Fibroblast of lung (primary cell): ENCODE data around the gene PHF2. TPM values are rescaled to one million over a fixed set of nuclear protein-coding genes. Genes with fewer than 3 reads are reported as not detected.

ENCODE experiments used
- DNase-seq, 2 donors: peaks; one replicate each; pipeline versions ENCODE4 v3.0.0 to v3.0.0-alpha.2; 2010; ENCODE audit warnings: low read depth in 2 of 2
- H2AFZ ChIP-seq: 2 replicates; pipeline ENCODE4 v1.5.1; 2012; ENCODE audit warnings: low read length, control low read depth, inconsistent platforms
- H3K27ac ChIP-seq: 2 replicates; pipeline ENCODE4 v1.5.1; 2011; ENCODE audit warnings: low read length, control low read depth; ENCODE audit not compliant: insufficient read depth
- H3K27me3 ChIP-seq: 2 replicates; pipeline ENCODE4 v1.5.1; 2011; ENCODE audit warnings: mild to moderate bottlenecking, low read length; ENCODE audit not compliant: control insufficient read depth, insufficient read depth
- H3K36me3 ChIP-seq: 2 replicates; pipeline ENCODE4 v1.5.1; 2011; ENCODE audit warnings: low read length; ENCODE audit not compliant: control insufficient read depth, insufficient read depth
- H3K4me1 ChIP-seq: 2 replicates; pipeline ENCODE4 v1.5.1; 2011; ENCODE audit warnings: low read length; ENCODE audit not compliant: control insufficient read depth, insufficient read depth; ENCODE audit errors: extremely low read depth
- H3K4me2 ChIP-seq: 2 replicates; pipeline ENCODE4 v1.5.1; 2011; ENCODE audit warnings: low read length, control low read depth; ENCODE audit not compliant: insufficient read depth; ENCODE audit errors: extremely low read depth
- H3K4me3 ChIP-seq, 4 experiments: fragments of 200-600 bp in 1 of 4; sonication (generic) in 1 of 4; replicated peaks in 1 of 4; 2 replicates each; pipeline ENCODE4 v1.5.1; 2011 to 2016; ENCODE audit warnings: low read length in 4 of 4, low read depth in 3 of 4, mild to moderate bottlenecking in 3 of 4, control low read depth in 2 of 4, inconsistent platforms in 1 of 4, mixed read lengths in 1 of 4; ENCODE audit not compliant: insufficient read depth in 1 of 4; ENCODE audit errors: control extremely low read depth in 1 of 4
- H3K79me2 ChIP-seq: 2 replicates; pipeline ENCODE4 v1.5.1; 2012; ENCODE audit warnings: mild to moderate bottlenecking, low read length, inconsistent platforms; ENCODE audit not compliant: control insufficient read depth, insufficient read depth
- H3K9ac ChIP-seq: 2 replicates; pipeline ENCODE4 v1.5.1; 2011; ENCODE audit warnings: mild to moderate bottlenecking, low read length, control low read depth; ENCODE audit not compliant: insufficient read depth
- H3K9me3 ChIP-seq: 2 replicates; pipeline ENCODE4 v1.5.1; 2012; ENCODE audit warnings: low read depth, low read length; ENCODE audit not compliant: control insufficient read depth, insufficient read depth
- H4K20me1 ChIP-seq: 2 replicates; pipeline ENCODE4 v1.5.1; 2011; ENCODE audit warnings: low read length; ENCODE audit not compliant: control insufficient read depth, insufficient read depth; ENCODE audit errors: extremely low read depth
- CTCF ChIP-seq, 2 donors: IDR thresholded peaks in 1 of 2; conservative IDR thresholded peaks in 1 of 2; 1 replicate in 1 of 2; 2 replicates in 1 of 2; pipeline ENCODE4 v1.5.1; 2011 to 2012; ENCODE audit warnings: low read length in 2 of 2, control low read depth in 1 of 2, inconsistent platforms in 1 of 2, low read depth in 1 of 2, mild to moderate bottlenecking in 1 of 2
- EZH2 ChIP-seq: IDR thresholded peaks from 2 replicates; pipeline ENCODE4 v1.5.1; 2012; ENCODE audit warnings: low read length, control low read depth, mild to moderate bottlenecking; ENCODE audit errors: missing control alignments
- polyA plus RNA-seq, 2 donors: library from polyadenylated mRNA; depleted of rRNA in 1 of 2; stranded (reverse) in 1 of 2; unstranded in 1 of 2; fragments of >200 nt; gene quantifications; 2 replicates each; pipeline ENCODE4 v1.2.1, GENCODE V29; 2011 to 2012; ENCODE audit warnings: missing spikeins in 1 of 2
- total RNA-seq: library from RNA; depleted of rRNA; stranded (reverse); fragments of >200 nt; gene quantifications from 2 replicates; pipeline ENCODE4 v1.2.1, GENCODE V29; 2014

PHF2 gene
- total and polyA plus RNA-seq, 2 donors (not counting 1 experiment from before 2014, with no cell fraction given), result 9.2 to 13.4 TPM

GRCh38 chr9:93648836-93649235 is 72.5 kb downstream of the PHF2 start:
- no peak overlapping the region for H3K4me2 ChIP-seq
- H4K20me1 ChIP-seq, result no peaks in the 10 kb centered on the region
- no peaks in the 10 kb centered on the region for H3K9me3 ChIP-seq
- no peak for TF ChIP-seq EZH2
- no peak for TF ChIP-seq CTCF (conservative IDR thresholded peaks at IDR 0.05 in 1 of 2, IDR thresholded peaks at IDR 0.05 in 1 of 2; ENCODE audit: low read depth in 1 of 2, low read length in 2 of 2)
- DNase-seq, result no peak
- no peaks in the 10 kb centered on the region for H3K79me2 ChIP-seq
- H3K4me1 ChIP-seq, result no peaks in the 10 kb centered on the region
- no peak overlapping the region for H3K9ac ChIP-seq
- no peak overlapping the region for H3K4me3 ChIP-seq
- no peaks in the 10 kb centered on the region for H3K27me3 ChIP-seq
- H3K36me3 ChIP-seq, result peaks cover 15% of the 10 kb centered on the region
- H2AFZ ChIP-seq, result no peak overlapping the region
- H3K27ac ChIP-seq, result no peak overlapping the region

- no peaks in the 10 kb centered on the region for H3K27me3 ChIP-seq
- H4K20me1 ChIP-seq, result no peaks in the 10 kb centered on the region
- no peak for DNase-seq
- peaks cover 15% of the 10 kb centered on the region for H3K36me3 ChIP-seq
- H2AFZ ChIP-seq, result no peak overlapping the region
- no peak overlapping the region for H3K4me3 ChIP-seq
- no peaks in the 10 kb centered on the region for H3K9me3 ChIP-seq
- TF ChIP-seq CTCF (conservative IDR thresholded peaks at IDR 0.05 in 1 of 2, IDR thresholded peaks at IDR 0.05 in 1 of 2; ENCODE audit: low read depth in 1 of 2, low read length in 2 of 2), result no peak
- H3K79me2 ChIP-seq, result no peaks in the 10 kb centered on the region
- H3K9ac ChIP-seq, result no peak overlapping the region
- H3K27ac ChIP-seq, result no peak overlapping the region
- H3K4me2 ChIP-seq, result no peak overlapping the region
- no peaks in the 10 kb centered on the region for H3K4me1 ChIP-seq
Measured at GRCh38 chr9:93649610-93650261, 73.4 kb downstream of the PHF2 start.

GRCh38 chr9:93650448-93650847 is 74.1 kb downstream of the PHF2 start:
- H3K4me3 ChIP-seq, result no peak overlapping the region
- no peak overlapping the region for H3K9ac ChIP-seq
- DNase-seq, result no peak
- no peaks in the 10 kb centered on the region for H4K20me1 ChIP-seq
- no peak overlapping the region for H3K27ac ChIP-seq
- H3K4me2 ChIP-seq, result no peak overlapping the region
- H3K4me1 ChIP-seq, result no peaks in the 10 kb centered on the region
- peaks cover 13% of the 10 kb centered on the region for H3K36me3 ChIP-seq
- no peaks in the 10 kb centered on the region for H3K27me3 ChIP-seq
- TF ChIP-seq EZH2, result no peak
- no peak for TF ChIP-seq CTCF (conservative IDR thresholded peaks at IDR 0.05 in 1 of 2, IDR thresholded peaks at IDR 0.05 in 1 of 2; ENCODE audit: low read depth in 1 of 2, low read length in 2 of 2)
- no peaks in the 10 kb centered on the region for H3K79me2 ChIP-seq
- H2AFZ ChIP-seq, result no peak overlapping the region
- no peaks in the 10 kb centered on the region for H3K9me3 ChIP-seq
